GM12872 (cell line): Measurements from ENCODE around the gene SEMA3G.

Source experiments
- TF ChIP-seq, protein P1 (sequence below): IDR thresholded peaks from 3 replicates; pipeline ENCODE4 v1.5.1; 2011; ENCODE audit warnings: low read depth, mild to moderate bottlenecking, low read length, moderate library complexity; ENCODE audit not compliant: insufficient read depth

SEMA3G gene

GRCh38 chr3:52429031-52429430 lies 15.9 kb downstream of the SEMA3G start:
- TF ChIP-seq, protein P1, sequence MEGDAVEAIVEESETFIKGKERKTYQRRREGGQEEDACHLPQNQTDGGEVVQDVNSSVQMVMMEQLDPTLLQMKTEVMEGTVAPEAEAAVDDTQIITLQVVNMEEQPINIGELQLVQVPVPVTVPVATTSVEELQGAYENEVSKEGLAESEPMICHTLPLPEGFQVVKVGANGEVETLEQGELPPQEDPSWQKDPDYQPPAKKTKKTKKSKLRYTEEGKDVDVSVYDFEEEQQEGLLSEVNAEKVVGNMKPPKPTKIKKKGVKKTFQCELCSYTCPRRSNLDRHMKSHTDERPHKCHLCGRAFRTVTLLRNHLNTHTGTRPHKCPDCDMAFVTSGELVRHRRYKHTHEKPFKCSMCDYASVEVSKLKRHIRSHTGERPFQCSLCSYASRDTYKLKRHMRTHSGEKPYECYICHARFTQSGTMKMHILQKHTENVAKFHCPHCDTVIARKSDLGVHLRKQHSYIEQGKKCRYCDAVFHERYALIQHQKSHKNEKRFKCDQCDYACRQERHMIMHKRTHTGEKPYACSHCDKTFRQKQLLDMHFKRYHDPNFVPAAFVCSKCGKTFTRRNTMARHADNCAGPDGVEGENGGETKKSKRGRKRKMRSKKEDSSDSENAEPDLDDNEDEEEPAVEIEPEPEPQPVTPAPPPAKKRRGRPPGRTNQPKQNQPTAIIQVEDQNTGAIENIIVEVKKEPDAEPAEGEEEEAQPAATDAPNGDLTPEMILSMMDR, result no peak

GRCh38 chr3:52428151-52429005 lies 16.5 kb downstream of the SEMA3G start:
- TF ChIP-seq, protein P1, result peak; percentile 77

- TF ChIP-seq, protein P1, result no peak
Measured at GRCh38 chr3:52423173-52423572, 21.7 kb downstream of the SEMA3G start.

DNA sequence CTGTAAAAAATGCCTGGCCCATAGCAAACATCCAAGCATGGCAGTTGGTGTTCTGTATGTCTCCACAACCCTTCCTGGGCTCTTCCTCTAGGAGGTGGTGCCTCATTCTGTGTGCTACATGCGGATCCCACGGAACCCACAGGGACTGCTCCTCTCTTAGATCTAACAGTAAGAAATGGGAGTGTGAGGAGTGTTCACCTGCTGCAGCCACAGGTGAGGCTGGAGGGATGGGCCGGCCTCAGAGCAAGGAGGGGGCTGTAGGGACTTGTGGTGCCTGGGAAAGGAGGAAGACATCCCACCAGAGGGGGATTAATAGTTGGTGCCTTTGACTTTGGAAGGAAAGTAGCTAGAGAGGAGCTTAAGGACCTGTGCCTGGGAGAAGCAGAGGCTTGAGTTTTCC lies 22.2 kb downstream of the SEMA3G start:
- TF ChIP-seq, protein P1, result no peak

GRCh38 chr3:52420388-52420787 lies 24.5 kb downstream of the SEMA3G start:
- TF ChIP-seq, protein P1, result no peak

- TF ChIP-seq, protein P1, result no peak
Measured at GRCh38 chr3:52415800-52416199, 29.1 kb downstream of the SEMA3G start.

DNA sequence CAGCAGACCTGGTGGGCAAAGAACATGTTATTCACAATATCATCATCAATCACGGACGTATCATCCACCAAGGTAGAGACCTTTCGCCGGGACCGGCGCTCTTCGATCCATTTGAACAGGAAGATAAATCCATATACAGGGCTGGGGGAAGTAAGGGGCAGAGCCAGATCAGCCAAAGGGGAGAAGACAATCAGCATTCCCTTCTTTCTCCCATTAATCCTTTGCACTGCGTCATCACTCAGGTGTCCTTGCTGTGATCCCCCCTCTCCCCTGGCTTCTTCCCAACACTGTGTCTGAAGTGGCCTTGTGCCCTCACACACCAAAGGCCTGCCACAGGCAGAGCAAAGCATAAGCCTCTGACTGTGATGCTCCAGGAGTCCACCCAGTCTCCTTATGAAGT lies 36.4 kb downstream of the SEMA3G start:
- TF ChIP-seq, protein P1, result no peak
